Activated CD8-positive, alpha-beta memory T cell treated with anti-CD3 and anti-CD28 coated beads for 36 hours (primary cell): ENCODE data around the gene ENDOD1. TPM values are rescaled to one million over a fixed set of nuclear protein-coding genes. Genes with fewer than 3 reads are reported as not detected.
"Not testable (repeated sequence)": the region's sequence is repeated elsewhere in the genome, so short reads cannot be mapped to it uniquely, and the experiment has no call there.

Experiments
- CTCF ChIA-PET: fragments of 350-600 bp; sonication (Branson Sonifier 250); formaldehyde crosslinking; loops from one replicate; lab custom pipeline; 2021; ENCODE audit warnings: antibody characterized with exemption; lab: Charles Lee
- POLR2A ChIA-PET: fragments of 350-600 bp; sonication (Branson Sonifier 250); formaldehyde crosslinking; loops from one replicate; lab custom pipeline; 2021; ENCODE audit warnings: antibody characterized with exemption; lab: Charles Lee
- total RNA-seq, 2 experiments: library from RNA; stranded (reverse); gene quantifications; one replicate each; pipeline ENCODE4 v1.2.3, GENCODE V29; 2021

ENDOD1 gene
- 10 to 100 TPM; 40.9 to 41.1 TPM for total RNA-seq

- POLR2A ChIA-PET = interaction anchor here (0.5 to 3.7 kb wide), 3 partner anchors 19 to 63 kb away, joined by 3 to 36 read pairs (median 4); partner anchors contain the start of gene SRSF8
- CTCF ChIA-PET = interaction anchor here (0.8 to 1.9 kb wide), 7 partner anchors 19 to 615 kb away, joined by 3 to 6 read pairs (median 3); no protein-coding TSS in a partner anchor
These were observed at the start of gene ENDOD1 for GRCh38 chr11:95089620-95090542. Gene ENDOD1 (plus strand): TSS chr11:95089846. CDS start chr11:95089928, 82 bp downstream.

GRCh38 chr11:95042239-95042638 is 47.4 kb upstream of the ENDOD1 start:
- CTCF ChIA-PET = no interaction called here
- POLR2A ChIA-PET = no interaction called here

- POLR2A ChIA-PET = no interaction called here
These were observed 46.7 kb upstream of the ENDOD1 start for GRCh38 chr11:95042906-95043305.

GRCh38 chr11:95044010-95044409 is 45.6 kb upstream of the ENDOD1 start:
- CTCF ChIA-PET = interaction anchor here (0.6 kb wide), 1 partner anchor 59 kb away, joined by 3 read pairs; no protein-coding TSS in a partner anchor
- POLR2A ChIA-PET = no interaction called here

More at GRCh38 chr11:95042906-95043305, 46.7 kb upstream of the ENDOD1 start:
- CTCF ChIA-PET = no interaction called here

GRCh38 chr11:95045812-95046211 is 43.8 kb upstream of the ENDOD1 start:
- ChIA-PET CTCF (no interaction called here), POLR2A (no interaction called here)

GRCh38 chr11:95049122-95049521 is 40.5 kb upstream of the ENDOD1 start, which contains the start of gene KDM4F:
Gene KDM4F (plus strand): TSS chr11:95049422.
- CTCF ChIA-PET, POLR2A ChIA-PET: not testable (repeated sequence)

GRCh38 chr11:95050595-95051202 is 38.9 kb upstream of the ENDOD1 start:
- ChIA-PET POLR2A (no interaction called here), CTCF (no interaction called here)

GRCh38 chr11:95054356-95054755 is 35.3 kb upstream of the ENDOD1 start:
- CTCF ChIA-PET = no interaction called here
- POLR2A ChIA-PET = no interaction called here

- ChIA-PET POLR2A (no interaction called here), CTCF (no interaction called here)
These were observed 34.3 kb upstream of the ENDOD1 start for GRCh38 chr11:95055283-95055897.

GRCh38 chr11:95057959-95058358 is 31.7 kb upstream of the ENDOD1 start:
- ChIA-PET POLR2A (no interaction called here), CTCF (interaction anchor here (1.1 kb wide), 1 partner anchor 12 kb away, joined by 3 read pairs; no protein-coding TSS in a partner anchor)

- CTCF ChIA-PET = interaction anchor here (1.1 kb wide), 1 partner anchor 11 kb away, joined by 3 read pairs; no protein-coding TSS in a partner anchor
- POLR2A ChIA-PET = no interaction called here
These were observed 31.0 kb upstream of the ENDOD1 start for GRCh38 chr11:95058621-95059020.

- CTCF ChIA-PET = interaction anchor here (1.1 kb wide), 1 partner anchor 11 kb away, joined by 3 read pairs; no protein-coding TSS in a partner anchor
- POLR2A ChIA-PET = no interaction called here
These were observed 30.6 kb upstream of the ENDOD1 start for GRCh38 chr11:95059046-95059445.

- POLR2A ChIA-PET = no interaction called here
These were observed 24.3 kb upstream of the ENDOD1 start for GRCh38 chr11:95065336-95065735.

GRCh38 chr11:95066716-95067038 is 23.0 kb upstream of the ENDOD1 start, which contains the start of gene SRSF8:
Gene SRSF8 (plus strand): TSS chr11:95066919. CDS start chr11:95067227, 308 bp downstream.
- ChIA-PET CTCF (interaction anchor here (0.6 to 4.7 kb wide), 10 partner anchors 10 to 1301 kb away, joined by 3 to 26 read pairs (median 6); partner anchors contain the start of genes CWC15 and KDM4D), POLR2A (interaction anchor here (0.6 to 3.9 kb wide), 6 partner anchors 24 to 1326 kb away, joined by 3 to 36 read pairs (median 10); partner anchors contain the start of genes ENDOD1 and JRKL)

More at GRCh38 chr11:95065336-95065735, 24.3 kb upstream of the ENDOD1 start:
- CTCF ChIA-PET = no interaction called here

- CTCF ChIA-PET = interaction anchor here (0.6 to 4.7 kb wide), 15 partner anchors 9 to 1301 kb away, joined by 3 to 26 read pairs (median 5); partner anchors contain the start of genes CWC15 and KDM4D
- POLR2A ChIA-PET = interaction anchor here (0.6 to 3.9 kb wide), 10 partner anchors 17 to 1327 kb away, joined by 3 to 36 read pairs (median 7); partner anchors contain the start of genes CEP57, CWC15, ENDOD1 and FAM76B
These were observed 22.4 kb upstream of the ENDOD1 start for GRCh38 chr11:95067039-95067840.

- CTCF ChIA-PET = interaction anchor here (0.8 to 4.7 kb wide), 11 partner anchors 8 to 638 kb away, joined by 3 to 26 read pairs (median 5); partner anchors contain the start of genes CWC15 and KDM4D
- POLR2A ChIA-PET = interaction anchor here (1.0 to 3.9 kb wide), 7 partner anchors 17 to 722 kb away, joined by 3 to 36 read pairs (median 9); partner anchors contain the start of genes CEP57, CWC15, ENDOD1 and FAM76B
These were observed 21.8 kb upstream of the ENDOD1 start for GRCh38 chr11:95067841-95068219.

GRCh38 chr11:95068549-95068948 is 21.1 kb upstream of the ENDOD1 start:
- POLR2A ChIA-PET = interaction anchor here (2.8 to 3.9 kb wide), 2 partner anchors 22 to 721 kb away, joined by 14 to 36 read pairs; partner anchors contain the start of genes CEP57, ENDOD1 and FAM76B

More at GRCh38 chr11:95068549-95068948, 21.1 kb upstream of the ENDOD1 start:
- CTCF ChIA-PET = interaction anchor here (1.0 to 4.7 kb wide), 5 partner anchors 16 to 83 kb away, joined by 3 to 26 read pairs (median 6); no protein-coding TSS in a partner anchor
